Lung (tissue), 12 donors: ENCODE data around the gene CNTN5. TPM values are rescaled to one million over a fixed set of nuclear protein-coding genes. Genes with fewer than 3 reads are reported as not detected.

ENCODE experiments used
- ATAC-seq: fragments of 200-7000 bp; cut with Tn5 transposase; one replicate; pipeline ENCODE4 v1.9.1; 2020; ENCODE audit warnings: moderate number of reproducible peaks; ENCODE audit not compliant: insufficient read depth, low FRiP score
- DNase-seq, 3 donors: peaks; one replicate each; pipeline ENCODE4 v3.0.0-alpha.2; 2013 to 2017
- H3K27ac ChIP-seq, 2 donors: one replicate each; pipeline ENCODE4 v1.5.1; 2013; ENCODE audit warnings: mild to moderate bottlenecking in 2 of 2, moderate library complexity in 2 of 2, control low read depth in 1 of 2, inconsistent platforms in 1 of 2, low read depth in 1 of 2, low read length in 1 of 2
- H3K27me3 ChIP-seq, 3 donors: one replicate each; pipeline ENCODE4 v1.5.1; 2013; ENCODE audit warnings: low read length in 2 of 3; ENCODE audit not compliant: control insufficient read depth in 3 of 3, insufficient read depth in 3 of 3
- H3K36me3 ChIP-seq, 4 donors: one replicate each; pipeline ENCODE4 v1.5.1; 2013; ENCODE audit warnings: low read length in 4 of 4, mild to moderate bottlenecking in 1 of 4, moderate library complexity in 1 of 4; ENCODE audit not compliant: control insufficient read depth in 4 of 4, insufficient read depth in 4 of 4
- H3K4me1 ChIP-seq, 5 donors: one replicate each; pipeline ENCODE4 v1.5.1; 2013; ENCODE audit warnings: low read length in 5 of 5, mild to moderate bottlenecking in 2 of 5, moderate library complexity in 1 of 5; ENCODE audit not compliant: control insufficient read depth in 5 of 5, insufficient read depth in 5 of 5
- H3K4me3 ChIP-seq: one replicate; pipeline ENCODE4 v1.5.1; 2013; ENCODE audit warnings: mild to moderate bottlenecking, control low read depth, moderate library complexity
- H3K9ac ChIP-seq, 2 donors: one replicate each; pipeline ENCODE4 v1.5.1; 2013; ENCODE audit warnings: low read length in 2 of 2, control low read depth in 1 of 2; ENCODE audit not compliant: insufficient read depth in 1 of 2
- H3K9me3 ChIP-seq, 4 donors: one replicate each; pipeline ENCODE4 v1.5.1; 2013; ENCODE audit warnings: low read length in 3 of 4, mild to moderate bottlenecking in 1 of 4, moderate library complexity in 1 of 4; ENCODE audit not compliant: control insufficient read depth in 4 of 4, insufficient read depth in 3 of 4
- CTCF ChIP-seq: IDR thresholded peaks from 2 replicates; pipeline ENCODE4 v1.5.1; 2012; ENCODE audit warnings: mild to moderate bottlenecking; ENCODE audit errors: control extremely low read depth, extremely low read depth
- WGBS, 2 donors: extraction: QIAGEN DNeasy Blood & Tissue Kit; methylation state at CpG; one replicate each; pipeline ENCODE4 v1.1.7; 2013; 5-methylcytosine and 5-hydroxymethylcytosine counted together
- polyA plus RNA-seq, 2 donors: library from polyadenylated mRNA; stranded (reverse); fragments of 200-250 nt; gene quantifications; one replicate each; pipeline ENCODE4 v1.2.1, GENCODE V29; 2013
- total RNA-seq, 2 donors: library from RNA; depleted of rRNA in 1 of 2; stranded (reverse); fragments of >200 nt in 1 of 2; gene quantifications; one replicate each; pipeline ENCODE4 v1.2.1, GENCODE V29; 2014 to 2021
- donor health status: control.
- donor health status: control.
- donor health status: Bipolar disorder and iron deficiency.
- donor health status: healthy.
- donor health status: DM: yes; HTN: yes; CAD: no.

The CNTN5 gene
- total and polyA plus RNA-seq, 4 donors, result 0.10 to 0.80 (median 0.44) TPM

GRCh38 chr11:99368583-99368982 is 347.8 kb downstream of the CNTN5 start:
- Histone ChIP-seq H3K4me1 (peaks cover 0 to 3% (median 0%) of the 10 kb centered on the region in 5 donors), H3K36me3 (no peaks in the 10 kb centered on the region), H3K27me3 (no peaks in the 10 kb centered on the region), H3K9ac (no peak overlapping the region), H3K9me3 (no peaks in the 10 kb centered on the region), H3K27ac (no peak overlapping the region), H3K4me3 (no peak overlapping the region)
- DNase-seq (peak in 2 of 3 donors; percentile 12 to 21), ATAC-seq (peak; percentile 45)
- WGBS, 2 donors, result 68 to 86% methylated on average over 5 of the region's 5 CpGs
- no peak for TF ChIP-seq CTCF

GRCh38 chr11:99370549-99371216 is 349.9 kb downstream of the CNTN5 start:
- peaks cover 0 to 3% (median 0%) of the 10 kb centered on the region in 5 donors for H3K4me1 ChIP-seq
- no peak for TF ChIP-seq CTCF
- H3K9ac ChIP-seq, result no peak overlapping the region
- DNase-seq (peak; percentile 78 to 86 (median 79)), ATAC-seq (no peak)
- no peaks in the 10 kb centered on the region for H3K27me3 ChIP-seq
- no peaks in the 10 kb centered on the region for H3K9me3 ChIP-seq
- H3K27ac ChIP-seq, result no peak overlapping the region
- no peaks in the 10 kb centered on the region for H3K36me3 ChIP-seq
- 29 to 37% methylated on average over 4 of the region's 4 CpGs for WGBS, 2 donors
- H3K4me3 ChIP-seq, result no peak overlapping the region

GRCh38 chr11:99371257-99371656 is 350.5 kb downstream of the CNTN5 start:
- TF ChIP-seq CTCF, result no peak
- WGBS, 2 donors, result 76% methylated on average over 1 of the region's 1 CpG
- no peak for DNase-seq

GRCh38 chr11:99376463-99376862 is 355.7 kb downstream of the CNTN5 start:
- Histone ChIP-seq H3K27me3 (no peaks in the 10 kb centered on the region), H3K4me3 (no peak overlapping the region), H3K36me3 (no peaks in the 10 kb centered on the region), H3K9me3 (no peaks in the 10 kb centered on the region), H3K9ac (no peak overlapping the region), H3K27ac (no peak overlapping the region), H3K4me1 (no peaks in the 10 kb centered on the region)
- TF ChIP-seq CTCF, result no peak
- DNase-seq (no peak), ATAC-seq (no peak)
- WGBS, 2 donors, result 33 to 58% methylated on average over 2 of the region's 2 CpGs

More at GRCh38 chr11:99371257-99371656, 350.5 kb downstream of the CNTN5 start:
- no peaks in the 10 kb centered on the region for H3K9me3 ChIP-seq
- H3K4me1 ChIP-seq, result peaks cover 0 to 3% (median 0%) of the 10 kb centered on the region in 5 donors
- H3K9ac ChIP-seq, result no peak overlapping the region
- no peak overlapping the region for H3K4me3 ChIP-seq
- H3K27ac ChIP-seq, result no peak overlapping the region
- no peaks in the 10 kb centered on the region for H3K36me3 ChIP-seq
- ATAC-seq, result no peak
- H3K27me3 ChIP-seq, result no peaks in the 10 kb centered on the region
